ENCODE results near the gene PTGS2. TPM values are rescaled to one million over a fixed set of nuclear protein-coding genes. Genes with fewer than 3 reads are reported as not detected.

The PTGS2 gene
- polyA plus RNA-seq, 10 donors: 1.00 to 6.7 (median 2.4) TPM

Other genes with a start within 250 kb of the PTGS2 start
- gene PDC, start 219.3 kb downstream of the PTGS2 start, polyA plus RNA-seq (ENCODE audit: insufficient read length in 10 of 10): under 1 TPM in 7 of 10 donors, not detected in 3; 0.21 to 0.80 (median 0.34) TPM
- 10 to 100 TPM in 1 of 10 donors, 1 to 10 TPM in 9; 3.4 to 10.4 (median 5.1) TPM for gene PLA2G4A, start 148.5 kb upstream of the PTGS2 start, polyA plus RNA-seq (ENCODE audit: insufficient read length in 10 of 10)